Kidney (tissue), 14 donors: ENCODE measurements around the gene CPNE7. TPM values are rescaled to one million over a fixed set of nuclear protein-coding genes. Genes with fewer than 3 reads are reported as not detected.
"Not testable (repeated sequence)": the region's sequence is repeated elsewhere in the genome, so short reads cannot be mapped to it uniquely, and the experiment has no call there.

ENCODE experiments used
- DNase-seq, 5 donors: peaks; one replicate each; pipeline ENCODE4 v3.0.0-alpha.2; 2013 to 2020
- FAIRE-seq: peaks from 2 replicates; lab custom pipeline; 2012; peaks lifted over from hg19 to GRCh38; lab: Jason Lieb, UNC
- H3K27ac ChIP-seq, 2 donors: one replicate each; pipeline ENCODE4 v1.7.0; 2013; ENCODE audit warnings: low read depth in 2 of 2, low read length in 2 of 2, inconsistent platforms in 1 of 2
- H3K27me3 ChIP-seq: one replicate; pipeline ENCODE4 v1.7.1; 2013; ENCODE audit warnings: low read length, inconsistent platforms; ENCODE audit not compliant: control insufficient read depth, insufficient read depth
- H3K36me3 ChIP-seq, 3 donors: one replicate each; pipeline versions ENCODE4 v1.7.0 to v1.7.1; 2013; ENCODE audit warnings: low read length in 3 of 3, control low read depth in 1 of 3, inconsistent platforms in 1 of 3; ENCODE audit not compliant: insufficient read depth in 3 of 3, control insufficient read depth in 2 of 3
- H3K4me1 ChIP-seq, 3 donors: one replicate each; pipeline versions ENCODE4 v1.7.0 to v1.7.1; 2013; ENCODE audit warnings: low read length in 3 of 3, inconsistent platforms in 1 of 3, low read depth in 1 of 3; ENCODE audit not compliant: control insufficient read depth in 2 of 3, insufficient read depth in 2 of 3
- H3K4me3 ChIP-seq, 3 donors: one replicate each; pipeline versions ENCODE4 v1.7.0 to v1.8.1; 2013; ENCODE audit warnings: low read length in 3 of 3, control low read depth in 1 of 3, inconsistent platforms in 1 of 3
- H3K9ac ChIP-seq, 3 donors: one replicate each; pipeline versions ENCODE4 v1.7.0 to v1.7.1; 2013; ENCODE audit warnings: low read length in 3 of 3, control low read depth in 1 of 3, inconsistent platforms in 1 of 3
- H3K9me3 ChIP-seq, 3 donors: one replicate each; pipeline versions ENCODE4 v1.7.0 to v1.7.1; 2013; ENCODE audit warnings: low read length in 3 of 3, control low read depth in 1 of 3, inconsistent platforms in 1 of 3; ENCODE audit not compliant: control insufficient read depth in 2 of 3, insufficient read depth in 1 of 3
- CTCF ChIP-seq: IDR thresholded peaks from 3 replicates; pipeline ENCODE4 v1.5.1; 2012; ENCODE audit warnings: mild to moderate bottlenecking, moderate library complexity, borderline replicate concordance; ENCODE audit not compliant: insufficient read depth; ENCODE audit errors: extremely low read depth
- intact Hi-C: fragments of 100-400 bp; cut with DNase I; formaldehyde crosslinking; loops from one replicate; pipeline ENCODE4 v1.11.1; 2022
- polyA plus RNA-seq: library from polyadenylated mRNA; stranded (reverse); fragments of 350-450 nt; fragmentation: Illumina TruSeq; extraction: RNeasy Lipid Tissue Mini Kit (QIAGEN cat#74804); gene quantifications from one replicate; pipeline ENCODE4 v1.2.3, GENCODE V29; 2014; ENCODE audit warnings: low read depth, low replicate concordance; ENCODE audit not compliant: insufficient read depth
- total RNA-seq: library from RNA; stranded (reverse); fragmentation: NEBNext Ultra II Directional; extraction: Animal tissue kit (Norgen Biotek cat#: 25700); gene quantifications from one replicate; pipeline ENCODE4 v1.2.1, GENCODE V29; 2021
- donor health status: control.
- donor health status: control.
- donor health status: control.
- donor health status: control.
- donor health status: control.
- donor health status: DM: yes; HTN: yes; CAD: no.
- donor health status: Normal renal cell carcinoma (clear cell type).

The CPNE7 gene
- total and polyA plus RNA-seq, 2 donors from 2014 or later: 1.5 to 13.7 TPM

- H3K27ac ChIP-seq: no peak overlapping the region
- H3K9me3 ChIP-seq: no peaks in the 10 kb centered on the region
- intact Hi-C loops: loop anchor here (10.0 kb wide), 1 partner anchor 75 kb away; no protein-coding TSS in a partner anchor
- DNase-seq (no peak), FAIRE-seq (no peak)
- H3K36me3 ChIP-seq: peaks cover 0 to 3% (median 0%) of the 10 kb centered on the region in 3 donors
- no peak overlapping the region for H3K9ac ChIP-seq
- no peak overlapping the region for H3K4me3 ChIP-seq
- H3K27me3 ChIP-seq: no peaks in the 10 kb centered on the region
- TF ChIP-seq CTCF: no peak
- peaks cover 0 to 24% (median 11%) of the 10 kb centered on the region in 3 donors for H3K4me1 ChIP-seq
Observed at GRCh38 chr16:89569506-89570341, 5.8 kb upstream of the CPNE7 start.

- no peak for FAIRE-seq
Observed at GRCh38 chr16:89570342-89570923, 5.1 kb upstream of the CPNE7 start.

GRCh38 chr16:89570983-89571598 is 4.5 kb upstream of the CPNE7 start:
- H3K9ac ChIP-seq, H3K27ac ChIP-seq, DNase-seq, H3K27me3 ChIP-seq, H3K4me3 ChIP-seq, H3K36me3 ChIP-seq, FAIRE-seq, H3K9me3 ChIP-seq: not testable (repeated sequence)
- H3K4me1 ChIP-seq: peaks cover 0 to 11% (median 10%) of the 10 kb centered on the region in 3 donors
- intact Hi-C loops: loop anchor here (10.0 kb wide), 1 partner anchor 74 kb away; no protein-coding TSS in a partner anchor

More at GRCh38 chr16:89570342-89570923, 5.1 kb upstream of the CPNE7 start:
- no peak for TF ChIP-seq CTCF
- no peak overlapping the region for H3K27ac ChIP-seq
- H3K9me3 ChIP-seq: no peaks in the 10 kb centered on the region
- intact Hi-C loops: loop anchor here (10.0 kb wide), 1 partner anchor 74 kb away; no protein-coding TSS in a partner anchor
- H3K27me3 ChIP-seq: no peaks in the 10 kb centered on the region
- peak in 1 of 5 donors; percentile 65 for DNase-seq
- no peaks in the 10 kb centered on the region for H3K36me3 ChIP-seq
- no peak overlapping the region for H3K9ac ChIP-seq
- no peak overlapping the region for H3K4me3 ChIP-seq
- peaks cover 0 to 18% (median 11%) of the 10 kb centered on the region in 3 donors for H3K4me1 ChIP-seq

- TF ChIP-seq CTCF: no peak
- Histone ChIP-seq H3K4me3 (no peak overlapping the region), H3K4me1 (peaks cover 0 to 10% (median 8%) of the 10 kb centered on the region in 3 donors), H3K27me3 (no peaks in the 10 kb centered on the region), H3K27ac (no peak overlapping the region), H3K9ac (no peak overlapping the region), H3K36me3 (no peaks in the 10 kb centered on the region), H3K9me3 (no peaks in the 10 kb centered on the region)
- FAIRE-seq: no peak
- DNase-seq: peak in 1 of 5 donors; percentile 72
- intact Hi-C loops: loop anchor here (10.0 kb wide), 1 partner anchor 73 kb away; no protein-coding TSS in a partner anchor
Observed at GRCh38 chr16:89571636-89572035, 3.9 kb upstream of the CPNE7 start.
